ENCODE measurements around the gene PTPN3. TPM values are rescaled to one million over a fixed set of nuclear protein-coding genes. Genes with fewer than 3 reads are reported as not detected.

The PTPN3 gene
- total and polyA plus RNA-seq, 12 donors = 3.1 to 70.7 (median 49.6) TPM

DNA sequence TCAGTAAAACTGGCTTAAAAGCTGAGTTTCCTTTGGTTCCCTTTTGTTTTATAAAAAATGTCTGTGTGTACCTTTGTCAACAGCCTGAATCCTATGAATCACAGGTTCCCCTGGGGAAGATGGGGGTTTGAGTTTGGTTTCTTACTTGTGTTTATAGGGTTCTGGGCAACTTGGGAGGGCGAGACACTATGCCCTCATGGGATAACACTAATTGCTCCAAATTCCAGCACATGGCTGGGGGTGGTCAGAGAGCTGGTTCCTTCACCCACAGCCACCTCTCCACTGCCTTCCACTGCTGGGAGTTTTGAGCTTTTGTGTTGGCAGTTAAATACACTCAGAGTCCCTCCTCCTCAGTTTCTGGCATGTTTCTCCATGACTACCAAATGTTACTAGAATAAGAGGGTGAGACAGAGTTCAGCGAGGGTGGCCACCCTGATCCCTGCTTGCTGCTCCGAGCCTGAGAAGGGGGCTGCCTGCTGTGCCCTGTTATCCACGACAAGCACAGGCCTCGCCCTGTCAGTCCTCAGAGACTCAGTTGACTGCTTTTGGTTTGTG lies 94.3 kb downstream of the PTPN3 start:
- WGBS, 2 donors = 67 to 69% methylated on average over 5 of the region's 5 CpGs
- intact Hi-C loops (cut with DNase I) = no loop called here
- no peak overlapping the region for H3K4me3 ChIP-seq
- peaks cover 0 to 97% (median 5%) of the 10 kb centered on the region in 9 donors for H3K36me3 ChIP-seq
- no peaks in the 10 kb centered on the region for H3K4me1 ChIP-seq
- TF ChIP-seq, protein P1, sequence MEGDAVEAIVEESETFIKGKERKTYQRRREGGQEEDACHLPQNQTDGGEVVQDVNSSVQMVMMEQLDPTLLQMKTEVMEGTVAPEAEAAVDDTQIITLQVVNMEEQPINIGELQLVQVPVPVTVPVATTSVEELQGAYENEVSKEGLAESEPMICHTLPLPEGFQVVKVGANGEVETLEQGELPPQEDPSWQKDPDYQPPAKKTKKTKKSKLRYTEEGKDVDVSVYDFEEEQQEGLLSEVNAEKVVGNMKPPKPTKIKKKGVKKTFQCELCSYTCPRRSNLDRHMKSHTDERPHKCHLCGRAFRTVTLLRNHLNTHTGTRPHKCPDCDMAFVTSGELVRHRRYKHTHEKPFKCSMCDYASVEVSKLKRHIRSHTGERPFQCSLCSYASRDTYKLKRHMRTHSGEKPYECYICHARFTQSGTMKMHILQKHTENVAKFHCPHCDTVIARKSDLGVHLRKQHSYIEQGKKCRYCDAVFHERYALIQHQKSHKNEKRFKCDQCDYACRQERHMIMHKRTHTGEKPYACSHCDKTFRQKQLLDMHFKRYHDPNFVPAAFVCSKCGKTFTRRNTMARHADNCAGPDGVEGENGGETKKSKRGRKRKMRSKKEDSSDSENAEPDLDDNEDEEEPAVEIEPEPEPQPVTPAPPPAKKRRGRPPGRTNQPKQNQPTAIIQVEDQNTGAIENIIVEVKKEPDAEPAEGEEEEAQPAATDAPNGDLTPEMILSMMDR (IDR thresholded peaks at IDR 0.05) = no peak
- ATAC-seq (no peak), DNase-seq (no peak)
- H3K27me3 ChIP-seq = no peaks in the 10 kb centered on the region
- H3K27ac ChIP-seq = no peak overlapping the region
- H3K9me3 ChIP-seq = no peaks in the 10 kb centered on the region

DNA sequence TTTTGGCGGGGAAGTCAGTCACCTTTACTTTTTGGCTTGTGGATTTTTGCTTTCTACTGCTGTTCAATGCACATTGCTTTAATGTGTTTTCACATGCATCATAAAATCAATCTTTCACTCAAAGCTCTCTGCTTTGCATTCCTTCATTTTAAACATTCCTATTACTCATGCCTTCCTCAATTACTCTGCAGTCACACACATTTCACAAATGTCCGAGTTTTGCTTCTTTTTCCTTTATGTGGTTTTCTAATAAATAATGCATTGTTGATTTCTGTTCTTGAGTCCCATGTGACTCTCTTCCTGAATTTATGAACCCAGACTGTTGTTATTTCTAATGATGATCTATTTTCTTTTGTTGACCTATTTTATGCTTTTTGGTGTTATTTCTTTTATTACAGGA lies 95.0 kb downstream of the PTPN3 start:
- Histone ChIP-seq H3K27me3 (no peaks in the 10 kb centered on the region), H3K4me1 (no peaks in the 10 kb centered on the region), H3K27ac (no peak overlapping the region), H3K36me3 (peaks cover 0 to 97% (median 5%) of the 10 kb centered on the region in 9 donors), H3K4me3 (no peak overlapping the region), H3K9me3 (no peaks in the 10 kb centered on the region)
- DNase-seq (no peak), ATAC-seq (no peak)
- WGBS, 2 donors = 83 to 88% methylated on average over 2 of the region's 2 CpGs
- intact Hi-C loops (cut with DNase I) = no loop called here
- TF ChIP-seq, protein P1 (IDR thresholded peaks at IDR 0.05) = no peak

DNA sequence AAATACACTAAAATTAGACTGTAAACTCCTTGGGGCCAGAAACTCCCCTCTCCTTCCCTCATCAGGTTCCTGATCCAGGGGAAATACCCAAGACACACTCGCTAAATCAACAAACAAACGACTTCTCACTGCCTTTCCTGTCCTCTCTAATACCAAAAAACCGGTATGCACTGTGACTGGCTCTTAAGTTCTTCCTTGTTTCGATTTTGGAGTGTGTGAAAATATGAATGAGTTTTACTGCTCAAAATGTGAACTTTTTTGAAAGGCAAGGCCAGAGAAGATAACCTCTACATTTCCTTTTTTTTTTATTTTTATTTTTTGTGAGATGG lies 96.2 kb downstream of the PTPN3 start:
- no peak for ATAC-seq
- WGBS, 2 donors = 56 to 75% methylated on average over 4 of the region's 4 CpGs
- no peak overlapping the region for H3K27ac ChIP-seq
- TF ChIP-seq, protein P1 (IDR thresholded peaks at IDR 0.05) = no peak
- peaks cover 0 to 97% (median 5%) of the 10 kb centered on the region in 9 donors for H3K36me3 ChIP-seq
- no peaks in the 10 kb centered on the region for H3K27me3 ChIP-seq
- no peaks in the 10 kb centered on the region for H3K9me3 ChIP-seq
- H3K4me1 ChIP-seq = no peaks in the 10 kb centered on the region
- no peak overlapping the region for H3K4me3 ChIP-seq
- DNase-seq = no peak
- intact Hi-C loops (cut with DNase I) = no loop called here

DNA sequence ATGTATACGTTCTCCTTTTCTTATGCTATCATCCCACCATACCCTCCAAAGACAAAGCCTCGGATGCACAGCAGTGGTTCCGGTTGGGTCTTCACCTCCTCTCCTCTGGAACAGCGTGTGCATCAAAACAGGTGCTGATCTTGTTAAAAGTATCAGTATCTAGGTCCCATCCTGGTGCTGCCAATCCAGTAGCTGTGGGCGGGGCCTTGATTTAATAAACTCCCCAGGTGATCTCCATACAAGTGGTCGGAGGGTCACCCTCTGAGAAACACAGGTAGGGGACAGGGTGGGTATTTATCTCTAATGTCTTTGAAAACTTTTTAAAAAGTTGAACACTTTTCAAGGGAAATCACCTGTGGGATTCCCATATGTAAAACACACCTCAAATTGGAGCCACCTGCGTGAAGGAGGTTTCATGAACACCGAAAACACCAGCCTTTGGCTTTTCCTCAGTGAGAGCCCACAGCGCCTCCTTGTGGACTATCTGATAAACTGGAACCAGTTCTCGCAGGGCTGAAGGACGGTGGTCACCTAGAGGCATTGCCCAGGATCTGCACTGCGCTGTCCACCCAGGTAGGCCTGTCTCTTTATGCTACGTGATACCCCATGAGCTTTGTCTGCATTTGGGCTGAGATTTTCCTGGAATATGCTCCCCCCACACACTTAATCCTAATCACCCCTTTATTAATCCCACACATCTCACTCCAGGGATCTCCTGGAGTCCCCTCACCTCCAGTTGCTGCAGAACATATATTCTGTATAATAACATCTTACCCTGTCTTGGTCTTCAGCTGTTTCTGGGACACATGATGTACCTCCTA lies 96.7 kb downstream of the PTPN3 start:
- Histone ChIP-seq H3K4me1 (no peaks in the 10 kb centered on the region), H3K4me3 (no peak overlapping the region), H3K9me3 (no peaks in the 10 kb centered on the region), H3K27ac (no peak overlapping the region), H3K36me3 (peaks cover 0 to 97% (median 5%) of the 10 kb centered on the region in 9 donors), H3K27me3 (no peaks in the 10 kb centered on the region)
- ATAC-seq (peak in 6 of 8 donors; percentile 31 to 53 (median 42)), DNase-seq (no peak)
- WGBS, 2 donors = 61 to 70% methylated on average over 13 of the region's 13 CpGs
- intact Hi-C loops (cut with DNase I) = no loop called here
- TF ChIP-seq, protein P1 (IDR thresholded peaks at IDR 0.05) = peak; percentile 19 to 69 (median 60)

All from heart right ventricle (tissue), 16 donors.